ENCODE data around the gene NDUFA12.
A peak's percentile ranks its signal among the peaks of the same experiment; 100 is the strongest.

NDUFA12 gene

GRCh38 chr12:94951071-94951934 lies 52.2 kb downstream of the NDUFA12 start:
- Histone ChIP-seq H3K4me3 (ENCODE audit: low read length, poor library complexity, severe bottlenecking) (no peak overlapping the region), H3K9me3 (ENCODE audit: insufficient read depth, low read depth, low read length) (no peaks in the 10 kb centered on the region), H3F3A (ENCODE audit: low read depth) (no peaks in the 10 kb centered on the region), H4K20me1 (ENCODE audit: insufficient read depth, low read length, poor library complexity, severe bottlenecking) (no peaks in the 10 kb centered on the region), H3K36me3 (ENCODE audit: insufficient read depth, low read length) (no peaks in the 10 kb centered on the region), H3K79me2 (ENCODE audit: insufficient read depth, low read length) (no peaks in the 10 kb centered on the region), H3K27me3 (ENCODE audit: insufficient read depth, low read length, poor library complexity, severe bottlenecking) (no peaks in the 10 kb centered on the region), H3K4me2 (ENCODE audit: low read depth, low read length, poor library complexity, severe bottlenecking) (no peak overlapping the region), H3K4me1 (ENCODE audit: insufficient read depth, low read length, poor library complexity, severe bottlenecking) (peaks cover 18% of the 10 kb centered on the region), H2AFZ (ENCODE audit: low read length) (no peak overlapping the region), H3K9me2 (replicated peaks; ENCODE audit: low read depth, low read length) (no peaks in the 10 kb centered on the region), H3K9ac (ENCODE audit: low read depth, low read length, poor library complexity, severe bottlenecking) (no peak overlapping the region)
- TF ChIP-seq CTCF (conservative IDR thresholded peaks at IDR 0.05; ENCODE audit: low read length) (no peak), EZH2phosphoT487 (IDR thresholded peaks at IDR 0.05; ENCODE audit: borderline replicate concordance) (no peak)

GRCh38 chr12:94948232-94948810 lies 55.2 kb downstream of the NDUFA12 start:
- TF ChIP-seq CTCF (conservative IDR thresholded peaks at IDR 0.05; ENCODE audit: low read length), result no peak
- Histone ChIP-seq H3K79me2 (ENCODE audit: insufficient read depth, low read length) (no peaks in the 10 kb centered on the region), H3K9me3 (ENCODE audit: insufficient read depth, low read depth, low read length) (no peaks in the 10 kb centered on the region; the same call in 1 of the 2 replicates), H3K9me2 (replicated peaks; ENCODE audit: low read depth, low read length) (no peaks in the 10 kb centered on the region), H3K36me3 (ENCODE audit: insufficient read depth, low read length) (no peaks in the 10 kb centered on the region), H3K4me2 (ENCODE audit: low read depth, low read length, poor library complexity, severe bottlenecking) (no peak overlapping the region), H4K20me1 (ENCODE audit: insufficient read depth, low read length, poor library complexity, severe bottlenecking) (no peaks in the 10 kb centered on the region), H3K27me3 (ENCODE audit: insufficient read depth, low read length, poor library complexity, severe bottlenecking) (no peaks in the 10 kb centered on the region), H3K9ac (ENCODE audit: low read depth, low read length, poor library complexity, severe bottlenecking) (no peak overlapping the region), H3K4me1 (ENCODE audit: insufficient read depth, low read length, poor library complexity, severe bottlenecking) (peaks cover 16% of the 10 kb centered on the region), H2AFZ (ENCODE audit: low read length) (no peak overlapping the region), H3F3A (ENCODE audit: low read depth) (no peaks in the 10 kb centered on the region), H3K4me3 (ENCODE audit: low read length, poor library complexity, severe bottlenecking) (no peak overlapping the region)

- Histone ChIP-seq H3K4me3 (ENCODE audit: low read length, poor library complexity, severe bottlenecking) (no peak overlapping the region), H3F3A (ENCODE audit: low read depth) (no peaks in the 10 kb centered on the region), H3K79me2 (ENCODE audit: insufficient read depth, low read length) (no peaks in the 10 kb centered on the region), H2AFZ (ENCODE audit: low read length) (no peak overlapping the region), H3K27me3 (ENCODE audit: insufficient read depth, low read length, poor library complexity, severe bottlenecking) (no peaks in the 10 kb centered on the region), H3K9ac (ENCODE audit: low read depth, low read length, poor library complexity, severe bottlenecking) (no peak overlapping the region), H3K9me3 (ENCODE audit: insufficient read depth, low read depth, low read length) (no peaks in the 10 kb centered on the region; the same call in 1 of the 2 replicates), H3K4me2 (ENCODE audit: low read depth, low read length, poor library complexity, severe bottlenecking) (peak overlapping the region; percentile 0), H3K4me1 (ENCODE audit: insufficient read depth, low read length, poor library complexity, severe bottlenecking) (peaks cover 36% of the 10 kb centered on the region), H3K9me2 (replicated peaks; ENCODE audit: low read depth, low read length) (no peaks in the 10 kb centered on the region), H3K36me3 (ENCODE audit: insufficient read depth, low read length) (no peaks in the 10 kb centered on the region), H4K20me1 (ENCODE audit: insufficient read depth, low read length, poor library complexity, severe bottlenecking) (no peaks in the 10 kb centered on the region)
- TF ChIP-seq CTCF (conservative IDR thresholded peaks at IDR 0.05; ENCODE audit: low read length) (no peak), EZH2phosphoT487 (IDR thresholded peaks at IDR 0.05; ENCODE audit: borderline replicate concordance) (no peak)
Observed at GRCh38 chr12:94942663-94943062, 60.8 kb downstream of the NDUFA12 start.
